DOHH2 (cell line): ENCODE measurements around the gene DPH3.

ENCODE experiments used
- H3F3A ChIP-seq: fragments of 200-600 bp; sonication (generic), shearing (Covaris generic); 2 replicates; pipeline ENCODE4 v1.6.0; 2016; ENCODE audit warnings: antibody characterized with exemption, mild to moderate bottlenecking; ENCODE audit not compliant: control insufficient read depth, insufficient read depth
- H3K27ac ChIP-seq: fragments of 200-600 bp; sonication (generic); 2 replicates; pipeline ENCODE4 v1.5.1; 2014; ENCODE audit warnings: low read depth, mild to moderate bottlenecking, low read length, moderate library complexity
- H3K27me3 ChIP-seq: fragments of 200-600 bp; sonication (generic); 2 replicates; pipeline ENCODE4 v1.6.1; 2014; ENCODE audit warnings: mild to moderate bottlenecking, low read length, mixed read lengths; ENCODE audit not compliant: control insufficient read depth
- H3K36me3 ChIP-seq: fragments of 200-600 bp; sonication (generic); 2 replicates; pipeline ENCODE4 v1.6.1; 2014; ENCODE audit warnings: mild to moderate bottlenecking, low read length, moderate library complexity, mixed read lengths; ENCODE audit not compliant: control insufficient read depth
- H3K4me1 ChIP-seq: fragments of 200-600 bp; sonication (generic); 2 replicates; pipeline ENCODE4 v1.6.1; 2014; ENCODE audit warnings: mild to moderate bottlenecking, low read length, mixed read lengths; ENCODE audit not compliant: control insufficient read depth
- H3K4me2 ChIP-seq: fragments of 200-600 bp; sonication (generic); 2 replicates; pipeline ENCODE4 v1.6.0; 2014; ENCODE audit warnings: mild to moderate bottlenecking, low read length, moderate library complexity
- H3K4me3 ChIP-seq: fragments of 200-600 bp; sonication (generic); 2 replicates; pipeline ENCODE4 v1.5.1; 2014; ENCODE audit warnings: mild to moderate bottlenecking, low read length, mixed read lengths
- H3K79me2 ChIP-seq: fragments of 200-600 bp; sonication (generic); 2 replicates; pipeline ENCODE4 v1.6.1; 2014; ENCODE audit warnings: mild to moderate bottlenecking, low read length, mixed read lengths; ENCODE audit not compliant: control insufficient read depth
- H3K9me2 ChIP-seq: fragments of 200-600 bp; sonication (generic); replicated peaks from 2 replicates; pipeline ENCODE4 v1.6.1; 2014; ENCODE audit warnings: mild to moderate bottlenecking, low read length, mixed read lengths; ENCODE audit not compliant: control insufficient read depth
- H3K9me3 ChIP-seq: fragments of 200-600 bp; sonication (generic); 2 replicates; pipeline ENCODE4 v1.6.1; 2014; ENCODE audit warnings: antibody characterized with exemption, low read length, mixed read lengths; ENCODE audit not compliant: control insufficient read depth, insufficient read depth
- H4K20me1 ChIP-seq: fragments of 200-600 bp; sonication (generic); 2 replicates; pipeline ENCODE4 v1.6.0; 2014; ENCODE audit warnings: low read depth, mild to moderate bottlenecking, antibody characterized with exemption, low read length, moderate library complexity; ENCODE audit not compliant: control insufficient read depth, insufficient read depth
- EZH2phosphoT487 ChIP-seq: fragments of 200-600 bp; sonication (generic); IDR thresholded peaks from 2 replicates; pipeline ENCODE4 v1.6.1; 2017; ENCODE audit warnings: borderline replicate concordance, mild to moderate bottlenecking, antibody characterized with exemption, low read length, moderate library complexity, mixed read lengths
- TF ChIP-seq, protein P1 (sequence below): fragments of 200-600 bp; sonication (generic); IDR thresholded peaks from one replicate; pipeline ENCODE4 v1.5.1; 2014; ENCODE audit warnings: antibody characterized with exemption, mild to moderate bottlenecking, low read depth, low read length; ENCODE audit not compliant: poor library complexity, severe bottlenecking

Gene DPH3

DNA sequence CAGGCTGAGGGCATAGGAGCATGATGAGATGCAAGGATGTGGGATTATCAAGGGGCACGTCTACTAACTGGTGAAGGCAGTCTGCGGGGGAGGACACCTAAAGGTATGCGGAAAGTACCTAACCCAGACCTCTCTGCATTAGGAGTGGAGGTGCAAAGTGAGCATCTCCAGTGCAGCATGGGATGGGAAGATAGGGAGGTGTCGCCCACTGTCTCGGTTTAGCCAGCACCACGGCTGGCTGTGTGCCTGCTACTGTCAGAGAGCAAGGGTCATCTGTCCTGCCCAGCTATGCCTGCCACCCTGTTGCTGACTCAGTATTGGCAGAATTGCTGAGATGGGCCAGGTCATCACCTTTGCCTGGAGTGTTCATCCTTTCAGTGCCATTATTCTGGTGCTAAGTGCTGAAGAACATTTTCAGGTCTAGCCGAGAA, 40.4 kb upstream of the DPH3 start:
- no peaks in the 10 kb centered on the region for H3K9me3 ChIP-seq
- TF ChIP-seq EZH2phosphoT487: no peak
- TF ChIP-seq, protein P1, sequence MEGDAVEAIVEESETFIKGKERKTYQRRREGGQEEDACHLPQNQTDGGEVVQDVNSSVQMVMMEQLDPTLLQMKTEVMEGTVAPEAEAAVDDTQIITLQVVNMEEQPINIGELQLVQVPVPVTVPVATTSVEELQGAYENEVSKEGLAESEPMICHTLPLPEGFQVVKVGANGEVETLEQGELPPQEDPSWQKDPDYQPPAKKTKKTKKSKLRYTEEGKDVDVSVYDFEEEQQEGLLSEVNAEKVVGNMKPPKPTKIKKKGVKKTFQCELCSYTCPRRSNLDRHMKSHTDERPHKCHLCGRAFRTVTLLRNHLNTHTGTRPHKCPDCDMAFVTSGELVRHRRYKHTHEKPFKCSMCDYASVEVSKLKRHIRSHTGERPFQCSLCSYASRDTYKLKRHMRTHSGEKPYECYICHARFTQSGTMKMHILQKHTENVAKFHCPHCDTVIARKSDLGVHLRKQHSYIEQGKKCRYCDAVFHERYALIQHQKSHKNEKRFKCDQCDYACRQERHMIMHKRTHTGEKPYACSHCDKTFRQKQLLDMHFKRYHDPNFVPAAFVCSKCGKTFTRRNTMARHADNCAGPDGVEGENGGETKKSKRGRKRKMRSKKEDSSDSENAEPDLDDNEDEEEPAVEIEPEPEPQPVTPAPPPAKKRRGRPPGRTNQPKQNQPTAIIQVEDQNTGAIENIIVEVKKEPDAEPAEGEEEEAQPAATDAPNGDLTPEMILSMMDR: no peak
- H3K9me2 ChIP-seq: no peaks in the 10 kb centered on the region
- no peaks in the 10 kb centered on the region for H4K20me1 ChIP-seq
- H3K4me2 ChIP-seq: no peak overlapping the region
- no peak overlapping the region for H3K27ac ChIP-seq
- H3K79me2 ChIP-seq: no peaks in the 10 kb centered on the region
- H3K4me3 ChIP-seq: no peak overlapping the region
- no peaks in the 10 kb centered on the region for H3K27me3 ChIP-seq
- H3K36me3 ChIP-seq: peaks cover 56% of the 10 kb centered on the region
- peaks cover 65% of the 10 kb centered on the region for H3F3A ChIP-seq
- peaks cover 19% of the 10 kb centered on the region for H3K4me1 ChIP-seq

DNA sequence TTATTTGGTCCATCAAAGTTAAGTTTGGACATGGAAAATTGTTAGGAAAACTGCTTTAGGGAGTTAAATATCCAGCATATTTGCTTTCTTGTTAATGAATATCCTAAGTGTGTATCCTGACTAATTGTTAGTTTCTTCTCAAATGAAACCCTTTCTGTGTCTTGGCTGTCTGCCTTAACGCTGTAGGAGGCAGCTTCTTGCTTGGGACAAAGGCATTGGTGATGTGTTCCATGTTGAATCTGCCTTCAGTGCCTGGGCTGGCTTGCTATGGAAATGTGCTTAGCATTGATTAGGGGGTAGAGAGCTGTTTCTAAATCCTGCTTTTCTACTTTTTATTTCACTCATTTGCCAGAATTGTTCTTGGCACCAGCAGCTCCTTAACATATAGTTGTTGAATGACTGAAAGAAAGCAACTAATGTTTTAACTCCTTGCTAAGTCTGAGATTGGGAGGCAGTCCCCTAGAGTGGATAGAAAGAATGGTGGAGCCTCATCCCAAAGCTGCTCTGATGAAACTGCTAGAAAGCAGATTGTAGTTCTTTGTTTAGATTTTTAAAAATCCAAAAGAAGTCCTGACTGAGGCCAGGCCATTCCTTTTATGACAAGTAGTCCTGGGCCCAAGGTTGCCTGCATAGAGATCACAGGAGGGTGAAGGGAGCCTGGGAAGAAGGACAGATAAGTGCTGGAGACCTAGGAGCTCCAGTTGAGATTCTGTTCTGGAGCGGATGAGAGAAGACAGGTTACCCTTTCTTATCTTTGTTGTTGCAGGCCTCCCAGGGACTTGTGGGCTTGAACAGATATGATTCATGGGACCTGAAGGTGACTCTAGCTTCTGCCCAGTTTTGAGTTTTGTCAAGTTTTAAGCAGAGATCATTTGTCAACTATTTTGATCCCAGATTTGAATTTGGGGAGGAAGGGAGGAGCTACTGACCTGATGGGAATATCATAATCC, 39.6 kb upstream of the DPH3 start:
- H3K27ac ChIP-seq: no peak overlapping the region
- no peaks in the 10 kb centered on the region for H3K9me2 ChIP-seq
- H3K36me3 ChIP-seq: peaks cover 55% of the 10 kb centered on the region
- H3K4me2 ChIP-seq: no peak overlapping the region
- TF ChIP-seq, protein P1: no peak
- TF ChIP-seq EZH2phosphoT487: no peak
- no peaks in the 10 kb centered on the region for H3K9me3 ChIP-seq
- H3K4me1 ChIP-seq: peaks cover 25% of the 10 kb centered on the region
- no peak overlapping the region for H3K4me3 ChIP-seq
- peaks cover 58% of the 10 kb centered on the region for H3F3A ChIP-seq
- no peaks in the 10 kb centered on the region for H3K79me2 ChIP-seq
- no peaks in the 10 kb centered on the region for H4K20me1 ChIP-seq
- no peaks in the 10 kb centered on the region for H3K27me3 ChIP-seq

DNA sequence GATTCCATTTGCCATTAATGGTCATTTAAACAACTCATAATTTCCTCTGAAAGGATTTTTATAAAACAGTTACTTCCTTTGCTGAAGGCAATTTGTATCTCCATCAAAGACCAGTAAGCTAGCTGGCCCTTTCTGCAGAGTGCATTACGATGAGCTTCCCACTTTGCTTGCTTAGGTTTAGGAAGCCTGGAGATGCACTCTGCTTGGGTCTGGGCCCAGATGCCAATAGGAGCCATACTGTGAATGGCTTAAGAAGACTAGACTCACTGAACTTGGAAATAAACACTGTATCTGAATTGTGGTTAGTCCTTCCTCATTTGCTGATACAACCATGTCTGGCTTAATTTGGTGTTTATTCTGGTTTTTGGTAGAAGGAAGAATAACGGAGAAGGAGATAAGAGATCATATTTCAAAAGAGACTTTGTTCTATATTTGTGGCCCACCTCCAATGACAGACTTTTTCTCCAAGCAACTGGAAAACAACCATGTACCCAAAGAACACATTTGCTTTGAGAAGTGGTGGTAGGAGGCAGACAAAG, 38.4 kb upstream of the DPH3 start:
- no peaks in the 10 kb centered on the region for H4K20me1 ChIP-seq
- TF ChIP-seq EZH2phosphoT487: no peak
- TF ChIP-seq, protein P1: no peak
- H3K4me3 ChIP-seq: no peak overlapping the region
- H3K79me2 ChIP-seq: no peaks in the 10 kb centered on the region
- no peaks in the 10 kb centered on the region for H3K9me3 ChIP-seq
- H3K36me3 ChIP-seq: peaks cover 58% of the 10 kb centered on the region
- no peaks in the 10 kb centered on the region for H3K9me2 ChIP-seq
- no peak overlapping the region for H3K4me2 ChIP-seq
- peaks cover 45% of the 10 kb centered on the region for H3F3A ChIP-seq
- H3K27ac ChIP-seq: no peak overlapping the region
- H3K27me3 ChIP-seq: no peaks in the 10 kb centered on the region
- peaks cover 25% of the 10 kb centered on the region for H3K4me1 ChIP-seq
